Type B pancreatic cell (in vitro differentiated cells): ENCODE measurements around the gene PRDM1. TPM values are rescaled to one million over a fixed set of nuclear protein-coding genes. Genes with fewer than 3 reads are reported as not detected.

Source experiments
- DNase-seq: peaks from one replicate; pipeline ENCODE4 v3.0.0; 2021; ENCODE audit warnings: mixed read lengths; ENCODE audit not compliant: unreplicated experiment; ENCODE audit errors: extremely low spot score
- H3K27ac Mint-ChIP-seq: 2 replicates; pipeline ENCODE4 v1.8.0; 2021; ENCODE audit warnings: mild to moderate bottlenecking, mixed read lengths
- H3K27me3 Mint-ChIP-seq: 2 replicates; pipeline ENCODE4 v1.8.0; 2021; ENCODE audit warnings: mixed read lengths
- H3K36me3 Mint-ChIP-seq: 2 replicates; pipeline ENCODE4 v1.8.0; 2021; ENCODE audit warnings: mixed read lengths
- H3K4me1 Mint-ChIP-seq: one replicate; pipeline ENCODE4 v1.8.0; 2021; ENCODE audit warnings: mixed read lengths; ENCODE audit not compliant: unreplicated experiment
- H3K4me3 Mint-ChIP-seq: 2 replicates; pipeline ENCODE4 v1.8.0; 2021; ENCODE audit warnings: mild to moderate bottlenecking, mixed read lengths
- H3K9me3 Mint-ChIP-seq: 2 replicates; pipeline ENCODE4 v1.8.0; 2021; ENCODE audit warnings: mixed read lengths
- total RNA-seq: library from RNA; stranded (reverse); gene quantifications from 2 replicates; pipeline ENCODE4 v1.2.1, GENCODE V29; 2021; ENCODE audit warnings: low replicate concordance
- TF ChIP-seq, protein P1 (sequence below): fragments of 200-600 bp; sonication (generic); conservative IDR thresholded peaks from 2 replicates; pipeline ENCODE4 v1.5.0; 2021; ENCODE audit warnings: antibody characterized with exemption, mild to moderate bottlenecking

The PRDM1 gene
- total RNA-seq, 1 donor from 2014 or later: 15.5 TPM

DNA sequence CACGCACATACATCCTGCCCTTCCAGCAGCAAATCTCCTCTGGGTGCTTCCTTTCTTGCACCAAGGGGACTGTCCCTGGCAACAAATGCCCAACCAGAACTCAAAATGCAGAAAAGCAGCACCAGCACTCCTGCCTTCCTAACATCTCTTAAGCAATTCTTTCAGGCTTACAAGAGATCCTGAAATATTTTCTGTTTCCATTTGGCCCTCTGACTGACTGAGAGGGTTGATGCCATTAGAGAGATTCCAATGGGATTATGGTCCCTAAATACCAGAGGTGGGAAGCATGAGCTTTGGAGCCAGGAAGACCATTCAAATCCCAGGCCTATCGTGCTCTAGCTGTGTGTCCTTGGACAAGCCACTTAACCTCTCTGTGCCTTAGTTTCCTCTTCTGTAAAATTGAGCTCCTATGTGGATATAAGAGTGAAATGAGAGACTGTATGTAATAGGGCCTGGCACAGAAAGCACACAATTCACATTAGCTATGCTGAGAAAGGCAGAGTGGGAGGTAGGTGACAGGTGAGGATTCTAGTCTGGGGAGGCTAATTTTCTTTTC lies 56.8 kb downstream of the PRDM1 start:
- Mint-ChIP-seq H3K36me3 (no peaks in the 10 kb centered on the region), H3K27me3 (peaks cover 8% of the 10 kb centered on the region), H3K4me1 (peaks cover 39% of the 10 kb centered on the region), H3K4me3 (no peak overlapping the region), H3K27ac (peak overlapping the region; percentile 31), H3K9me3 (no peaks in the 10 kb centered on the region)
- DNase-seq: no peak
- TF ChIP-seq, protein P1, sequence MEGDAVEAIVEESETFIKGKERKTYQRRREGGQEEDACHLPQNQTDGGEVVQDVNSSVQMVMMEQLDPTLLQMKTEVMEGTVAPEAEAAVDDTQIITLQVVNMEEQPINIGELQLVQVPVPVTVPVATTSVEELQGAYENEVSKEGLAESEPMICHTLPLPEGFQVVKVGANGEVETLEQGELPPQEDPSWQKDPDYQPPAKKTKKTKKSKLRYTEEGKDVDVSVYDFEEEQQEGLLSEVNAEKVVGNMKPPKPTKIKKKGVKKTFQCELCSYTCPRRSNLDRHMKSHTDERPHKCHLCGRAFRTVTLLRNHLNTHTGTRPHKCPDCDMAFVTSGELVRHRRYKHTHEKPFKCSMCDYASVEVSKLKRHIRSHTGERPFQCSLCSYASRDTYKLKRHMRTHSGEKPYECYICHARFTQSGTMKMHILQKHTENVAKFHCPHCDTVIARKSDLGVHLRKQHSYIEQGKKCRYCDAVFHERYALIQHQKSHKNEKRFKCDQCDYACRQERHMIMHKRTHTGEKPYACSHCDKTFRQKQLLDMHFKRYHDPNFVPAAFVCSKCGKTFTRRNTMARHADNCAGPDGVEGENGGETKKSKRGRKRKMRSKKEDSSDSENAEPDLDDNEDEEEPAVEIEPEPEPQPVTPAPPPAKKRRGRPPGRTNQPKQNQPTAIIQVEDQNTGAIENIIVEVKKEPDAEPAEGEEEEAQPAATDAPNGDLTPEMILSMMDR: no peak

DNA sequence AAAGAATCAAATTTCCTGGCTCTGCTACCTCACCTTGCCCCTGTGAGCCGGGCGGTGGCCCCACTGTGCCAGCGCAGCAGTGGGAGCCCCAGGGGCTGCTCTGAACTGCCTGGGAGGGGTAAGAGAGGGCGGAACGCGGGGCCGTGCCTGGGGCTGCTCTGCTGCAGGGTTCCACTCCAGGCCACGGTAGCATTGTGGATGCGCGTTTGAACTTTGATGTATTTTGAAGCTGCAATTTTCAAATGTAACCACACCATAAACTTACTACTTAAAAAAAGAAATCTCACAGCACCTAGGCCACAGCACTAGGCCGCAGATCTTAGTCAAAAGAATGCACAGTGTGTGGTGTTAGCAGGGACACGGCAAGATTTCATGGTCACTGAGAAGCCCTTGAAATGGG lies 57.5 kb downstream of the PRDM1 start:
- H3K36me3 Mint-ChIP-seq: no peaks in the 10 kb centered on the region
- H3K27ac Mint-ChIP-seq: no peak overlapping the region
- no peaks in the 10 kb centered on the region for H3K9me3 Mint-ChIP-seq
- no peak overlapping the region for H3K4me3 Mint-ChIP-seq
- TF ChIP-seq, protein P1: no peak
- H3K4me1 Mint-ChIP-seq: peaks cover 39% of the 10 kb centered on the region
- peaks cover 8% of the 10 kb centered on the region for H3K27me3 Mint-ChIP-seq
- no peak for DNase-seq

DNA sequence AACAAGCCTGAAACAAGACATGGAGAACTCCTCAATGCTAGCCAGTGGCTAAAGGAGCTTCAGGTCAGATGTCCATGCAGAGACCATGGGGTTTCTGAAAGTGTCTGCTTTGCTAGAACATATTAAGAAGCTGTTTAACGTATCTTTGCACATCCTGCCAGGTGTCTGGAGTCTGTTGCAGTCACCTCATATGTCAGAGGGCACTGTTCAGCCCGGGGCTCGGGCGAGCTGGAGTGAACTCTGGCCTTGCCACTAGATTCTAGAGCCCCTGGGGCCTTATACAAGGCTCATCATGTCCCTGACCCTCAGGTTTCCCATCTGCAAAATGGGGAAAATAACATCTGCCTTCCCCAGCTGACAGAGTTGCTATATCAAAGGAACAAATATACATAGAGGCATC lies 59.0 kb downstream of the PRDM1 start:
- no peaks in the 10 kb centered on the region for H3K36me3 Mint-ChIP-seq
- TF ChIP-seq, protein P1: no peak
- DNase-seq: no peak
- H3K4me1 Mint-ChIP-seq: peaks cover 39% of the 10 kb centered on the region
- no peak overlapping the region for H3K27ac Mint-ChIP-seq
- H3K4me3 Mint-ChIP-seq: no peak overlapping the region
- peaks cover 4% of the 10 kb centered on the region for H3K9me3 Mint-ChIP-seq
- H3K27me3 Mint-ChIP-seq: peaks cover 8% of the 10 kb centered on the region

DNA sequence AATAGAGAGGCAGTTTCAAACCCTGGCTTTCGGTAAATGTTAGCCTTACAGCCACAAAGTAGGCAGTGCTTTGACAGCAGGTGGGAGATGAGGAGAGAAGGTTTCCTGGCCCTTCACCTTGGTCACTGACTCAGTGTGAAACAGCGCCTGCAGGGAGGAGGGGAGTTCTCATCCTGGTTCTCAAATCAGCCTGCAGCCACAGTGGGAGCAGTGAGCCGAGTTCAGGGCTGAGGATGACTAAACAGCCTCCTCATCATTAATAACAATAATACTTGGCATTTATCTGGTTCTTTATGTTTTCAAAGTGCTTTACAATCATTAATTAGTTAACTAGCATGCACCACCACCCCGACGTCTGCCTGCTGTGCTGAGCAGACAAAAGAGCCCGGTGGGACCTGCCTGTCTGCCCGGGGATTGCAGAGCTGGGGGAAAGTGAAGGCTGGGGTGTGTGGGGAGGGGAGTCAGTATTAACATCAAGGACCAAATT lies 59.6 kb downstream of the PRDM1 start:
- DNase-seq: no peak
- H3K27ac Mint-ChIP-seq: no peak overlapping the region
- no peaks in the 10 kb centered on the region for H3K36me3 Mint-ChIP-seq
- H3K9me3 Mint-ChIP-seq: peaks cover 4% of the 10 kb centered on the region
- H3K4me1 Mint-ChIP-seq: peaks cover 39% of the 10 kb centered on the region
- TF ChIP-seq, protein P1: no peak
- H3K27me3 Mint-ChIP-seq: peaks cover 8% of the 10 kb centered on the region
- H3K4me3 Mint-ChIP-seq: no peak overlapping the region

DNA sequence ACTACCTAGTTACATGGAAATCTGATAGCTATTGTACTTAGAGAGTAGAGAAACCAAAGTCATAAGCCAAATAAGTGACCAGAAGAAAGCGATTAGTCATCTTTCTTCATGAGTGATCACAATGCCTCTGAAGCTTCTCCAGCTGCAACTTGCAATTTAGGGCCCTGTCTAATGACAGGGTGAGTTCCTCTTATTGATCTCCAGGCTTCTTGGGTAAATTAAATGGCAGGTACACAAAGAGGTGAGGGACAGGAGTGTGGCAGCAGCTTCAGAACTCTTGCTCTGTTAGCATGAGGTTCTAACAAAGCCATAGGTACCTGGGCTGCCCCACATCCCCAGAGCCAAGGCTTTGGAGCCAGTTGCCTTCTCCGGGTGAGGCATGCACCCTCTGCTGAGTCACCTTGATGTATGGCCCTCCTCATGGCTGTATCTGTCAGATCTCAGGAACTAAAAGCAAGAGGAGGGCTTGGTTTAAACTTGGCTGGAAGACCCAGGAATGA lies 60.8 kb downstream of the PRDM1 start:
- peaks cover 4% of the 10 kb centered on the region for H3K9me3 Mint-ChIP-seq
- TF ChIP-seq, protein P1: no peak
- peaks cover 8% of the 10 kb centered on the region for H3K27me3 Mint-ChIP-seq
- no peaks in the 10 kb centered on the region for H3K36me3 Mint-ChIP-seq
- H3K4me1 Mint-ChIP-seq: peaks cover 35% of the 10 kb centered on the region
- no peak overlapping the region for H3K27ac Mint-ChIP-seq
- no peak for DNase-seq
- H3K4me3 Mint-ChIP-seq: no peak overlapping the region
